T-helper 2 cell treated with Interferon-gamma antibody and Interleukin-4, amounts not matched to agents 100 ng/mL and 5 ng/mL, for 36 hours (primary cell): ENCODE measurements around the gene TMEM187. TPM values are rescaled to one million over a fixed set of nuclear protein-coding genes. Genes with fewer than 3 reads are reported as not detected.

Experiments
- intact Hi-C: fragments of 100-400 bp; cut with micrococcal nuclease; formaldehyde crosslinking; loops from one replicate; pipeline ENCODE4 v1.15.1; 2023
- total RNA-seq: library from RNA; stranded (reverse); gene quantifications from 2 replicates; pipeline ENCODE4 v1.2.3, GENCODE V29; 2022

Gene TMEM187
- total RNA-seq, 1 donor from 2014 or later: 5.9 TPM

DNA sequence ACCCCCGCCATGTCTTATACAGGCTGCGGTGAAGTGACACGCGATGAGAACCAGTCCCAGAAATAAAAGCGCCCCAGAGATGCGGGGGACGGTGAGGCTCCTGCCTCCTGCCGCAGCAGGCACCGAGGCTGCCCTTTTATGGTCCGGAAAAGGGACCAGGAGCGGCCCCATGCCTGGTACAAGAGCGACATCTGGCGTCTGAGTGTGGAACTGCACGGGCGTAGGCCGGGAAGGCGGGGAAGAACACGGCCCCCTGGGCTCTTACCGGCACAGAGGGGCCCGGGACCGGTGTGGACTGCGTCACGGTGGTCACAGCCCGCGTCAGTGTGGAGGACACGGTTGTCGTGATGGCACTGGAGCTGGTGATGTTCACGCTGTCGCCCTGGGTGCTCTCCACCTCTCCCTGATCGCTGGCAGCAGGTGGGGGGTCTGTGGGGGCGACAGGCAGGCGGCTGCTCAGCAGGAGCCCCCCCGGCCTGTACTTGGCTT, 19.2 kb upstream of the TMEM187 start:
- intact Hi-C loops: loop anchor here (1.0 kb wide), 1 partner anchor 189 kb away; the partner anchor contains the start of gene PLXNB3

- intact Hi-C loops: loop anchor here (1.0 kb wide), 1 partner anchor 190 kb away; the partner anchor contains the start of gene PLXNB3
These were observed 18.5 kb upstream of the TMEM187 start for GRCh38 chrX:153953892-153954557.

DNA sequence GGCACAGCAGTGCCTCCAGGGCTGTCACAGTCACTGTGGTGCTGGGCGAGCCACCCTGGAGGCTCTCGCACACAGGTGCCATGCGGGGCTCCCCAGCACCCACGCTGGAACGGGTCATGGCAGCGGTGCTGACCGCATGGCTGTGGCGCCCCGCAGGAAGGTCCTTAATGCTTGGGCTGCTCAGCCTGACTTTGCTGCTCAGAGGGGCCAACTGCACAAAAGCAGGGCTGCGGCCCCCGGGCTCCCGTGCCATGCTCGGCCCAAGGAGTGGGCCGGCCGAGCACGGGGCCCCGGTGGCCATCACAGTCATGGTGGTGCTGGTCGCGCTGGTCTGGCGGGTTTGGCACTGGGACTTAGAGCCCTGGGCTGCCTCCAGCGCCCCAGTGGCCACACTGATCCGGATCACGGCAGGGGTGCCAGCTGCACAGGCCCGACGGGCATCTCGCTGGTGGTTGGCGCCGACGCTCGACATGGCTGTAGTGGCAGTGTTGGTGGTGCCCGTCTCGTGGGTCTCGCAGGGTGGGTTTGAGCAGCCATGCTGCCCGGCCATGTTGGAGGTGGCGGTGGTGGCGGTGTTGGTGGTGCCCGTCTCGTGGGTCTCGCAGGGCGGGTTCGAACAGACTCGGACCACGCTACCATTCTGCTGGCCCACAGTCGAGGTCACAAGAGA, 17.9 kb upstream of the TMEM187 start:
- intact Hi-C loops: no loop called here

- intact Hi-C loops: no loop called here
These were observed 17.3 kb upstream of the TMEM187 start for GRCh38 chrX:153955228-153955732.

DNA sequence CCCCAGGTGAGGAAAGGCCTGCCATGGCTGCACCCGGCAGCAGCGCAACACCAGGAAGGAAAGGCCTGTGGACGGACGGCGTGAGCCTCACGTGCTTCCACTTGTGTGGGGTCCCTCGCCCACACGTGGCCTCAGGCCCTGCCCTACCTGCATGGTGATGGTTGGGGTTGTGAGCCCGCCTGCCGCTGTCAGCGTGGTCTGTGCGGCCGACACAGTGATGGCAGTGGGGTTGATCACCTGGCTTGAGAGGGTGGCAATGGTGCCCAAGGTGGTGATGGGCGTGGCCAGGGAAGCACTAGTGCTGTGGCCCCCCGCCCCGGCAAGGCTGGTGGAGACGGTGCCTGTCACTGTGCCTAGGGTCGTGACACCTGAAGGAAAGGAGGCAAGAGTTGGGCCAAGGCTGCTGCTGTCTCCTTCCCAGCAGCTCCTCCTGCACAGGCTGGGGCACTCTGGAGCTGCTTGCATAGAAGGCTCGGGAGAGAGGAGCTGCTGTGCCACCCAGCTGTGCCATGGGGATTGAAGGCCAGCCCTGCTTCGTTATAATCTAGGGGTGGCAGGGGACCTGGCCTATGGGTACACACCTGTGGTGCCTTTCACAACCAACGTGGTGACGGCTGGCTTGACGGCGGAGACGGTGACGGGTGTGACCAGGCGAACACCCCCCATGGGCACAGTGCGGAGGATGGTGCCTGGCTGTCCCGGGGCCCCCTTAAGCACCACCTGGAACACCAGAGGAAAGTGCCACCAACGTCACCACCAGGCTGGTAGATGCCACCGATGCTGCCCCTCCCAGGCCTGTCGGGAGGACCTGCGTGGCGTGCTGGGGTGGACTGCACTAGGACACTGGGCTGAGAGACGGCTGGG, 16.3 kb upstream of the TMEM187 start:
- intact Hi-C loops: no loop called here

DNA sequence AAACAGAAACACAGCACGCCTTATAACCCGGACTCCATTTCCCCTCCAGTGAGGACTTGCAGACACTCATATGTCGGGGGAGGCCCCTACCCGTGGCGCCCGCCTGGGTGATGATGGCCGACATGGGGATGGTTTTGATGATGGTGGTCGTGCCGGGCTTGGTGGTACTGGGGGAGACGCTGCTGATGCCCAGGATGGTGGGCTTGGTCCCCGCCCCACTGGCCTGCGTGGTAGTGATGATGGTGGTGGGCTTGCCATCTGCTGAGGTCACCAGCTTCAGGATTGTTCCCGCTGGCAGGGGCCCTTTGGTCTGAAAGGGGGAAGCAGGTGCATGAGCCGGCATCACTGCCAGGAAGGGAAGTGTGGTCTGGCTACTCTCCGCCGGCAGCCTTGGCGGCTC, 15.3 kb upstream of the TMEM187 start:
- intact Hi-C loops: no loop called here

DNA sequence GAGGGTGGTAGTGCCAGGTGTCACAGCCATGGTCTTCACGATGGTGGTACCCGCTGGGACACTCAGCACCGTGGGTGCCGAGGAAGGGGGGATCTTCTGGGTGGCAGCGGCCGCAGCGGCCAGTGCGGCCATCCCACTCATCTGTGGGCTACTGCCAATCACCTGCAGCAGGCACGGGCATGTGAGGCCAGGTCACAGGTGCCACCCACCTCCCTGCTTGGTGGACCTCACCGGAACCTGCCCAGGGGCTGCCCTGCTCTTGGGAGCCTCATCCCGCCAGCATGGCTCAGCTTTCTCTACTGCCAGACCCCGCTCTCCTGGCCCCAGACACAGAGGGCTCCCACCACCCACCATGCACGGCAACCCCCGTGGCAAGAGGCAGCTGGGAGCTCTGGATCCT, 13.9 kb upstream of the TMEM187 start:
- intact Hi-C loops: no loop called here

- intact Hi-C loops: no loop called here
These were observed 12.9 kb upstream of the TMEM187 start for GRCh38 chrX:153959649-153960048.

DNA sequence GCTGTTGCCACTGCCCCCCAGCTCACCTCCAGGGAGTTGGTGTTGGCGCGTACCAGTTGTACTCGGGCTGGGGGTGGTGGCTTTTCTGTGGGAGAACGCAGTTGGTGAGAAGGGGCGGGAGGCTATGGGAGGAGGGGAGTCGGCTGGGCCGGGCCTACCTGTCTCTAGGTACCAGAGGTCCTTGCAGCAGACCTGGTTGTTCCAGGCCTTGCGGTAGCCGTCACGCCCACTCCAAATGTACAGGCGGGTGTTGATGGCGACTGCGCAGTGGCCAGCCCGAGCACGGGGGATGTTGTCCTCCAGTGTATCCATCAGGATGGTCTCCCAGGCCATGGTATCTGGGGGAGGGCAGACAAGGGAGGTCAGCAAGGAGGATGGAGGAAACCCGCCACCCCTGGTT, 12.5 kb upstream of the TMEM187 start:
- intact Hi-C loops: no loop called here

- intact Hi-C loops: no loop called here
These were observed 11.8 kb upstream of the TMEM187 start for GRCh38 chrX:153960786-153961185.

- intact Hi-C loops: no loop called here
These were observed 11.3 kb upstream of the TMEM187 start for GRCh38 chrX:153961292-153961691.

DNA sequence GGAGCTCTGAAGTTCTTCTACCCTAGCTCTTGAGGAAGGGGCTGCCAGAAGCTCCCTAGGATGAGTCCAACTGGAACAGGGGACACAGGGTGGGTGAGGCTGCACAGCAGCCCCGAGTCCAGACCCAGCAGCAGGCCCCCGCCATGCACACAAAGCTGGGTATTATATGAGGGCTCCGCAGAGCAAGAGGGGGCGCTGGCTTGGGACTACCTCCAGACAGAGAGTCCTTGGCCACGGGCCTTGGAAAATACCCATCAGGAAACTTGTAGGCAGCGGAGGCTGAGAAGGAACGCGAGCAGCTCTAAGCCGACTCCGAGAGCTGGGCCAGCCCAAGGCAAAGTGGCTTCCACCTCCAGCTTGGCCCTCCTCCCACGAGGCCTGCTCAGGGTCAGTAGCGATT, 9.0 kb upstream of the TMEM187 start:
- intact Hi-C loops: no loop called here

- intact Hi-C loops: no loop called here
These were observed 8.4 kb upstream of the TMEM187 start for GRCh38 chrX:153964105-153964504.

GRCh38 chrX:153965406-153965805, 7.1 kb upstream of the TMEM187 start:
- intact Hi-C loops: no loop called here

DNA sequence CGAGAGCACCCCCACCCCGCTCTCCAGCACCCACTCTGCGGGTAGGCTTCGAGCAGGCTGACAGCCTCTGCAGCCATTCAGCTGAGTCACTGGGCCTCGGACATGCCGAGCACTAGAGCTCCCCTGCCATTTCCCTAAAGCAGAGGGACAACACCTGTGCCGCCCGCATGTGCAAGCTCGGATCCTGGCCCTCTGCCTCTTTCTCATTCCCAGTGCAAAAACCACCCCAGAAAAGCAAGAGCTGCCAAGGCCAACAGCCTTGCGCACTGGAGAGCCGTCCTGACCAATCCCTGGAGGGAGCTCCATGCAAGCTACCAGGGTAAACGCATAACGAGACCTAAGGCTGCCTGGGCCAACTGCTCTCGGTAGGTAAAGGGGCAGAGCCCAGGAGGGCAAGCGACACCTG, 6.3 kb upstream of the TMEM187 start:
- intact Hi-C loops: loop anchor here (2.0 kb wide), 1 partner anchor 85 kb away; no protein-coding TSS in a partner anchor

DNA sequence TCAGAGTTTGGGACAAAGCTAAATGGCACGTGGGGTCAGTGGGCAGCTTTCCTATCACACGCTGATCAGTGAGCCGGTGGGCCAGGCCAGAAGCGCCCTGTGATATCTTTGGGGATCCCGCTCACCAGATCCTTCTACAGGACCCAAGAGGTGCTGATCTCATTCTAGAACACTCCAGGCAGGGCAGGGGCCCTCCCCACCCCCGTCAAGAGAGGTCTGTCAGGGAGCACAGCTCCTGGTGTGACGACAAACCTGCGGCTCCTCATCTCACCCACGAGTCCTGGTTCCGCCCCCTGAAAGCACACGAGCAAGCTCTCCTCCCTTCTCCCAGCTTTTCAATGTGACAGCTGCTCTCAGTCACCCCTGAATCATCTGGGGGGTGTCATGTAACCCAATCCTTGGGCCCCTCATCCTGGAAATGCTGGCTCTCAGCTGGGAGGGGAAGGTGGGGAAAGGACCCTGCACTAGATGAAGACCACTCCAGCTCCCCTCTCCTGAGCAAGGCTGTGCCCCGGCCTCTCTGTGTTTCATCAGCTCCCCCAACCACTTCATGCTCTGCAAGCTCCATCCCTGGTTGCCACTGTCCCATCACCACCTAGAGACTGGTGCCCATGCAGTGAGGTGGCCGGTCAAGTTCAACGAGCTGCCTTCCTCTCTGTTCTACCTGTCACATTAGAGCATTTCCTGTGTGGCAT, 5.6 kb upstream of the TMEM187 start:
- intact Hi-C loops: loop anchor here (2.0 kb wide), 1 partner anchor 84 kb away; no protein-coding TSS in a partner anchor

GRCh38 chrX:153967536-153968224, 4.9 kb upstream of the TMEM187 start:
- intact Hi-C loops: loop anchor here (2.0 kb wide), 1 partner anchor 83 kb away; no protein-coding TSS in a partner anchor

DNA sequence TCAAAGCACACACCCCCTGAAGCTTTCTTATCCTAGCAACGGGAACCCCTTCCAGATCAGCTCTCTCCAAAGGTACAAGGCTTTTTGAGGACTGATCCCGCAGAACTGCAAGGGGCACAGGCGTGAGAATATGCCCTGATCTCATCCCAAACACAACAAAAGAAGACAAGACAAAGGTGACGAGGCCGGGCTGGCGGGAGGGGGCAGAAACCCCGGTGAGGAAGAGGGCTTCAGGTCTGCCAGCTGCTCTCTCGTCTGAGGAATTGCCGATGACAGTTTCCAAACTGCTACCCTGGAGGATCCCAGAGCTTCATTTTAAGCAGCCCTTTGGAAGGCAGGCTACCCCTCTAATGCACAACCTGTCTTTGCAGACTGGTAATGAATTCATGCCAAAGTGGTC, 4.3 kb upstream of the TMEM187 start:
- intact Hi-C loops: no loop called here

- intact Hi-C loops: no loop called here
These were observed 3.8 kb upstream of the TMEM187 start for GRCh38 chrX:153968754-153969124.
